ENCODE measurements around the gene MPST.

DNA sequence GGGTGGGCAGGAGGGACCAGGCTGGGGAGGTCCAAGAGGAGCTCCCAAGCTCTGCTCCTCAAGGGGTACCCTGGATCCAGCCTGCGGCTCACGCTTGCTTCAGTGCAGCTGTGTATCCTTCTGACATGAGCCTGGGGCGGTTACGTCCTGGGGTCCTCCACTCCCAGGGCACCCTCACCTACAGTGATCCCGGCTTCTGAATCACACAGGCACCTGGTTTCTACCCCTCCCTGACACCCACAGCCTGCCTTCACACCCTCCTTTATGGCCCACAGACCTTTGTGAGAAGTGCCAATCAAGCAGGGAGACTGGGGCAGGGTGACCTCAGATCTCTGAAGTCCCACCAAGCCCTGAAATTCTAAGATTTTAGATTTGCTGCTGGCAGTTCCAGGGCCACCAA, 1.5 kb downstream of the MPST start:
- TF ChIP-seq, protein P1, sequence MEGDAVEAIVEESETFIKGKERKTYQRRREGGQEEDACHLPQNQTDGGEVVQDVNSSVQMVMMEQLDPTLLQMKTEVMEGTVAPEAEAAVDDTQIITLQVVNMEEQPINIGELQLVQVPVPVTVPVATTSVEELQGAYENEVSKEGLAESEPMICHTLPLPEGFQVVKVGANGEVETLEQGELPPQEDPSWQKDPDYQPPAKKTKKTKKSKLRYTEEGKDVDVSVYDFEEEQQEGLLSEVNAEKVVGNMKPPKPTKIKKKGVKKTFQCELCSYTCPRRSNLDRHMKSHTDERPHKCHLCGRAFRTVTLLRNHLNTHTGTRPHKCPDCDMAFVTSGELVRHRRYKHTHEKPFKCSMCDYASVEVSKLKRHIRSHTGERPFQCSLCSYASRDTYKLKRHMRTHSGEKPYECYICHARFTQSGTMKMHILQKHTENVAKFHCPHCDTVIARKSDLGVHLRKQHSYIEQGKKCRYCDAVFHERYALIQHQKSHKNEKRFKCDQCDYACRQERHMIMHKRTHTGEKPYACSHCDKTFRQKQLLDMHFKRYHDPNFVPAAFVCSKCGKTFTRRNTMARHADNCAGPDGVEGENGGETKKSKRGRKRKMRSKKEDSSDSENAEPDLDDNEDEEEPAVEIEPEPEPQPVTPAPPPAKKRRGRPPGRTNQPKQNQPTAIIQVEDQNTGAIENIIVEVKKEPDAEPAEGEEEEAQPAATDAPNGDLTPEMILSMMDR (IDR thresholded peaks at IDR 0.05; ENCODE audit: low read depth, low read length) = no peak
- no peak for TF ChIP-seq EZH2phosphoT487 (IDR thresholded peaks at IDR 0.05; ENCODE audit: low read depth)

Measured in OCI-LY3 (cell line).